ENCODE data around the gene NR2C2AP. TPM values are rescaled to one million over a fixed set of nuclear protein-coding genes. Genes with fewer than 3 reads are reported as not detected.

The NR2C2AP gene
- total RNA-seq, 1 donor from 2014 or later, result 12.5 TPM

GRCh38 chr19:19238126-19238894, 35.1 kb upstream of the NR2C2AP start:
- intact Hi-C loops (cut with DNase I), result no loop called here
- Histone ChIP-seq H3K9me3 (peaks cover 12% of the 10 kb centered on the region), H3K27ac (no peak overlapping the region), H3K4me3 (no peak overlapping the region), H3K36me3 (no peaks in the 10 kb centered on the region), H3K4me1 (no peaks in the 10 kb centered on the region), H3K27me3 (no peaks in the 10 kb centered on the region)
- no peak for DNase-seq (ENCODE audit: extremely low spot score in 2 of 2)
- TF ChIP-seq CTCF (IDR thresholded peaks at IDR 0.05), result no peak

GRCh38 chr19:19236173-19236572, 33.0 kb upstream of the NR2C2AP start:
- Histone ChIP-seq H3K4me1 (no peaks in the 10 kb centered on the region), H3K27ac (no peak overlapping the region), H3K36me3 (no peaks in the 10 kb centered on the region), H3K9me3 (peaks cover 12% of the 10 kb centered on the region), H3K27me3 (no peaks in the 10 kb centered on the region), H3K4me3 (no peak overlapping the region)
- TF ChIP-seq POLR2A (IDR thresholded peaks at IDR 0.05) (no peak), CTCF (IDR thresholded peaks at IDR 0.05) (no peak), POLR2AphosphoS5 (IDR thresholded peaks at IDR 0.05; ENCODE audit: insufficient read depth in 1 of 2, low read depth in 1 of 2) (no peak)
- DNase-seq (ENCODE audit: extremely low spot score in 2 of 2), result no peak
- intact Hi-C loops (cut with DNase I), result no loop called here

- Histone ChIP-seq H3K27me3 (no peaks in the 10 kb centered on the region), H3K4me3 (no peak overlapping the region), H3K9me3 (peaks cover 12% of the 10 kb centered on the region), H3K27ac (no peak overlapping the region), H3K36me3 (no peaks in the 10 kb centered on the region), H3K4me1 (no peaks in the 10 kb centered on the region)
- DNase-seq (ENCODE audit: extremely low spot score in 2 of 2), result no peak
- intact Hi-C loops (cut with DNase I), result no loop called here
- no peak for TF ChIP-seq POLR2A (IDR thresholded peaks at IDR 0.05)
- TF ChIP-seq POLR2AphosphoS5 (IDR thresholded peaks at IDR 0.05; ENCODE audit: insufficient read depth in 1 of 2, low read depth in 1 of 2), result no peak
- TF ChIP-seq CTCF (IDR thresholded peaks at IDR 0.05), result no peak
Measured at GRCh38 chr19:19234220-19234816, 31.1 kb upstream of the NR2C2AP start.

- H3K4me3 ChIP-seq, result no peak overlapping the region
- H3K9me3 ChIP-seq, result peaks cover 12% of the 10 kb centered on the region
- no peaks in the 10 kb centered on the region for H3K36me3 ChIP-seq
- no peak for DNase-seq (ENCODE audit: extremely low spot score in 2 of 2)
- H3K27me3 ChIP-seq, result no peaks in the 10 kb centered on the region
- no peak overlapping the region for H3K27ac ChIP-seq
- intact Hi-C loops (cut with DNase I), result no loop called here
- no peaks in the 10 kb centered on the region for H3K4me1 ChIP-seq
- TF ChIP-seq POLR2AphosphoS5 (IDR thresholded peaks at IDR 0.05; ENCODE audit: insufficient read depth in 1 of 2, low read depth in 1 of 2) (no peak), CTCF (IDR thresholded peaks at IDR 0.05) (no peak), POLR2A (IDR thresholded peaks at IDR 0.05) (no peak)
Measured at GRCh38 chr19:19232261-19232721, 29.1 kb upstream of the NR2C2AP start.

- Histone ChIP-seq H3K27ac (no peak overlapping the region), H3K9me3 (peaks cover 12% of the 10 kb centered on the region), H3K36me3 (no peaks in the 10 kb centered on the region), H3K4me3 (no peak overlapping the region), H3K27me3 (no peaks in the 10 kb centered on the region), H3K4me1 (no peaks in the 10 kb centered on the region)
- intact Hi-C loops (cut with DNase I), result no loop called here
- DNase-seq (ENCODE audit: extremely low spot score in 2 of 2), result no peak
- no peak for TF ChIP-seq CTCF (IDR thresholded peaks at IDR 0.05)
- TF ChIP-seq POLR2A (IDR thresholded peaks at IDR 0.05), result no peak
- TF ChIP-seq POLR2AphosphoS5 (IDR thresholded peaks at IDR 0.05; ENCODE audit: insufficient read depth in 1 of 2, low read depth in 1 of 2), result no peak
Measured at GRCh38 chr19:19230999-19231398, 27.8 kb upstream of the NR2C2AP start.

All from vagina (tissue), 2 donors.